Right lobe of liver (tissue), 4 donors: ENCODE data around the gene PEMT.

ENCODE experiments used
- POLR2A ChIP-seq: fragments of 450-650 bp; IDR thresholded peaks from one replicate; pipeline ENCODE4 v1.6.1; 2017; ENCODE audit warnings: antibody characterized with exemption, mild to moderate bottlenecking
- TF ChIP-seq, protein P1 (sequence below), 4 donors: fragments of 200-600 bp in 3 of 4; fragments of 450-650 bp in 1 of 4; IDR thresholded peaks; one replicate each; pipeline versions ENCODE4 v1.5.1 to v1.8.0; 2016 to 2022; ENCODE audit warnings: antibody characterized with exemption in 4 of 4, mild to moderate bottlenecking in 2 of 4
- donor health status: DM: no; HTN: no; CAD: no.
- donor health status: DM: no; HTN: no; CAD: no.
- donor health status: DM: no; HTN: yes; CAD: no.

GRCh38 chr17:17539591-17539990 lies 51.9 kb downstream of the PEMT start:
- TF ChIP-seq, protein P1, sequence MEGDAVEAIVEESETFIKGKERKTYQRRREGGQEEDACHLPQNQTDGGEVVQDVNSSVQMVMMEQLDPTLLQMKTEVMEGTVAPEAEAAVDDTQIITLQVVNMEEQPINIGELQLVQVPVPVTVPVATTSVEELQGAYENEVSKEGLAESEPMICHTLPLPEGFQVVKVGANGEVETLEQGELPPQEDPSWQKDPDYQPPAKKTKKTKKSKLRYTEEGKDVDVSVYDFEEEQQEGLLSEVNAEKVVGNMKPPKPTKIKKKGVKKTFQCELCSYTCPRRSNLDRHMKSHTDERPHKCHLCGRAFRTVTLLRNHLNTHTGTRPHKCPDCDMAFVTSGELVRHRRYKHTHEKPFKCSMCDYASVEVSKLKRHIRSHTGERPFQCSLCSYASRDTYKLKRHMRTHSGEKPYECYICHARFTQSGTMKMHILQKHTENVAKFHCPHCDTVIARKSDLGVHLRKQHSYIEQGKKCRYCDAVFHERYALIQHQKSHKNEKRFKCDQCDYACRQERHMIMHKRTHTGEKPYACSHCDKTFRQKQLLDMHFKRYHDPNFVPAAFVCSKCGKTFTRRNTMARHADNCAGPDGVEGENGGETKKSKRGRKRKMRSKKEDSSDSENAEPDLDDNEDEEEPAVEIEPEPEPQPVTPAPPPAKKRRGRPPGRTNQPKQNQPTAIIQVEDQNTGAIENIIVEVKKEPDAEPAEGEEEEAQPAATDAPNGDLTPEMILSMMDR (IDR thresholded peaks at IDR 0.05): no peak
- TF ChIP-seq POLR2A: no peak
